Naive thymus-derived CD8-positive, alpha-beta T cell (primary cell): ENCODE measurements around the gene GCHFR. TPM values are rescaled to one million over a fixed set of nuclear protein-coding genes. Genes with fewer than 3 reads are reported as not detected.
A peak's percentile ranks its signal among the peaks of the same experiment; 100 is the strongest.

Experiments
- ATAC-seq, 2 donors: fragments of 150-1000 bp; cut with Tn5 transposase in 1 of 2; sonication (Bioruptor Pico), chemical (Tn5 transposase) in 1 of 2; 1 replicate in 1 of 2; 2 replicates in 1 of 2; pipeline ENCODE4 v1.10.0; 2021; ENCODE audit warnings: mild to moderate bottlenecking in 2 of 2, moderate library complexity in 2 of 2
- POLR2A ChIA-PET: fragments of 350-600 bp; sonication (Branson Sonifier 250); formaldehyde crosslinking; loops from one replicate; lab custom pipeline; 2021; ENCODE audit warnings: antibody characterized with exemption; lab: Charles Lee
- DNase-seq, 10 donors: peaks; one replicate each; pipeline versions ENCODE4 v3.0.0 to v3.0.0-alpha.2; 2020 to 2022
- H3K27ac Mint-ChIP-seq, 10 donors: one replicate each; pipeline ENCODE4 v1.8.0; 2020 to 2022; ENCODE audit warnings: mild to moderate bottlenecking in 10 of 10, mixed read lengths in 10 of 10, moderate library complexity in 4 of 10, inconsistent platforms in 1 of 10
- H3K27me3 Mint-ChIP-seq, 5 donors: one replicate each; pipeline ENCODE4 v1.8.0; 2021 to 2022; ENCODE audit warnings: mixed read lengths in 5 of 5
- H3K36me3 Mint-ChIP-seq, 3 donors: one replicate each; pipeline ENCODE4 v1.8.0; 2020 to 2022; ENCODE audit warnings: mixed read lengths in 3 of 3, mild to moderate bottlenecking in 2 of 3, inconsistent platforms in 1 of 3
- H3K4me1 Mint-ChIP-seq, 4 donors: one replicate each; pipeline ENCODE4 v1.8.0; 2021 to 2022; ENCODE audit warnings: mixed read lengths in 4 of 4
- H3K4me3 Mint-ChIP-seq, 10 donors: one replicate each; pipeline ENCODE4 v1.8.0; 2020 to 2022; ENCODE audit warnings: mild to moderate bottlenecking in 10 of 10, mixed read lengths in 10 of 10, moderate library complexity in 6 of 10, inconsistent platforms in 1 of 10
- H3K9me3 Mint-ChIP-seq, 9 donors: one replicate each; pipeline ENCODE4 v1.8.0; 2020 to 2022; ENCODE audit warnings: mixed read lengths in 9 of 9, mild to moderate bottlenecking in 3 of 9, inconsistent platforms in 1 of 9, moderate library complexity in 1 of 9
- polyA plus RNA-seq, 3 donors: library from polyadenylated mRNA; unstranded; fragments of 300-500 nt; fragmentation: Illumina TruSeq; gene quantifications; one replicate each; pipeline ENCODE4 v1.2.3, GENCODE V29; 2021
- total RNA-seq, 8 experiments: library from RNA in 2 of 8; stranded (reverse) in 2 of 8; gene quantifications; one replicate each; pipeline ENCODE4 v1.2.3 and lab custom pipeline; 2021 to 2026

Gene GCHFR
- total RNA-seq = 10 to 100 TPM; 17.8 to 19.4 TPM
- 10 to 100 TPM; 46.5 to 53.9 (median 50.6) TPM for polyA plus RNA-seq
- total RNA-seq (lab: John Stamatoyannopoulos, UW) = 4.4 to 14.3 (median 11.9) reads per million in 6 experiments

GRCh38 chr15:40763801-40764628 is at the start of gene GCHFR:
Gene GCHFR (plus strand): TSS chr15:40764068. CDS start chr15:40764181, 113 bp downstream.
- H3K27ac Mint-ChIP-seq = peak within 1 kb of the TSS; percentile 77 to 94 (median 90)
- POLR2A ChIA-PET = interaction anchor here (0.6 to 2.6 kb wide), 5 partner anchors 12 to 131 kb away, joined by 3 to 14 read pairs (median 5); partner anchors contain the start of genes RAD51 and VPS18
- H3K4me3 Mint-ChIP-seq = peak within 1 kb of the TSS; percentile 77 to 92 (median 88)
- H3K27me3 Mint-ChIP-seq = no peaks in the 10 kb centered on the region
- peaks cover 9 to 45% (median 42%) of the 10 kb centered on the region in 4 donors for H3K4me1 Mint-ChIP-seq
- DNase-seq (peak; percentile 34 to 75 (median 60)), ATAC-seq (peak; percentile 44 to 68)
- H3K36me3 Mint-ChIP-seq = peaks cover 0 to 2% (median 0%) of the 10 kb centered on the region in 3 donors
- no peaks in the 10 kb centered on the region for H3K9me3 Mint-ChIP-seq

- ATAC-seq = no peak
- H3K4me3 Mint-ChIP-seq = no peak overlapping the region
- POLR2A ChIA-PET = interaction anchor here (0.6 kb wide), 1 partner anchor 145 kb away, joined by 3 read pairs; no protein-coding TSS in a partner anchor
- H3K27ac Mint-ChIP-seq = no peak overlapping the region
- no peak for DNase-seq
- no peaks in the 10 kb centered on the region for H3K27me3 Mint-ChIP-seq
- peaks cover 0 to 2% (median 0%) of the 10 kb centered on the region in 3 donors for H3K36me3 Mint-ChIP-seq
- no peaks in the 10 kb centered on the region for H3K4me1 Mint-ChIP-seq
- no peaks in the 10 kb centered on the region for H3K9me3 Mint-ChIP-seq
Measured at GRCh38 chr15:40714144-40714543, 49.7 kb upstream of the GCHFR start.

GRCh38 chr15:40716165-40716564 is 47.7 kb upstream of the GCHFR start:
- DNase-seq (no peak), ATAC-seq (no peak)
- no peaks in the 10 kb centered on the region for H3K36me3 Mint-ChIP-seq
- H3K4me1 Mint-ChIP-seq = no peaks in the 10 kb centered on the region
- no peak overlapping the region for H3K4me3 Mint-ChIP-seq
- no peak overlapping the region for H3K27ac Mint-ChIP-seq
- H3K27me3 Mint-ChIP-seq = no peaks in the 10 kb centered on the region
- H3K9me3 Mint-ChIP-seq = no peaks in the 10 kb centered on the region
- POLR2A ChIA-PET = no interaction called here

- Mint-ChIP-seq H3K4me3 (no peak overlapping the region), H3K27me3 (no peaks in the 10 kb centered on the region), H3K4me1 (no peaks in the 10 kb centered on the region), H3K27ac (no peak overlapping the region), H3K36me3 (no peaks in the 10 kb centered on the region), H3K9me3 (no peaks in the 10 kb centered on the region)
- no peak for DNase-seq
- POLR2A ChIA-PET = no interaction called here
- no peak for ATAC-seq
Measured at GRCh38 chr15:40721701-40722100, 42.2 kb upstream of the GCHFR start.

- Mint-ChIP-seq H3K27ac (no peak overlapping the region), H3K9me3 (no peaks in the 10 kb centered on the region), H3K36me3 (no peaks in the 10 kb centered on the region), H3K27me3 (no peaks in the 10 kb centered on the region), H3K4me3 (no peak overlapping the region), H3K4me1 (no peaks in the 10 kb centered on the region)
- DNase-seq = no peak
- ATAC-seq = no peak
- POLR2A ChIA-PET = no interaction called here
Measured at GRCh38 chr15:40722354-40722753, 41.5 kb upstream of the GCHFR start.

- Mint-ChIP-seq H3K9me3 (no peaks in the 10 kb centered on the region), H3K4me3 (no peak overlapping the region), H3K27me3 (no peaks in the 10 kb centered on the region), H3K27ac (no peak overlapping the region), H3K4me1 (no peaks in the 10 kb centered on the region), H3K36me3 (no peaks in the 10 kb centered on the region)
- DNase-seq = no peak
- ATAC-seq = no peak
- POLR2A ChIA-PET = no interaction called here
Measured at GRCh38 chr15:40722934-40723333, 40.9 kb upstream of the GCHFR start.

GRCh38 chr15:40723919-40724318 is 39.9 kb upstream of the GCHFR start:
- Mint-ChIP-seq H3K27me3 (no peaks in the 10 kb centered on the region), H3K36me3 (peaks cover 0 to 6% (median 0%) of the 10 kb centered on the region in 3 donors), H3K27ac (no peak overlapping the region), H3K4me3 (no peak overlapping the region), H3K9me3 (no peaks in the 10 kb centered on the region), H3K4me1 (peaks cover 0 to 1% (median 0%) of the 10 kb centered on the region in 4 donors)
- POLR2A ChIA-PET = no interaction called here
- no peak for DNase-seq
- no peak for ATAC-seq

- Mint-ChIP-seq H3K4me3 (no peak overlapping the region), H3K9me3 (no peaks in the 10 kb centered on the region), H3K27me3 (no peaks in the 10 kb centered on the region), H3K27ac (peak overlapping the region in 1 of 10 donors; percentile 4), H3K4me1 (peaks cover 0 to 1% (median 0%) of the 10 kb centered on the region in 4 donors), H3K36me3 (peaks cover 0 to 34% (median under 1%) of the 10 kb centered on the region in 3 donors)
- ATAC-seq = no peak
- DNase-seq = no peak
- POLR2A ChIA-PET = no interaction called here
Measured at GRCh38 chr15:40731034-40731433, 32.8 kb upstream of the GCHFR start.

GRCh38 chr15:40736575-40736974 is 27.3 kb upstream of the GCHFR start:
- no peak for ATAC-seq
- no peaks in the 10 kb centered on the region for H3K27me3 Mint-ChIP-seq
- H3K4me1 Mint-ChIP-seq = no peaks in the 10 kb centered on the region
- no peak overlapping the region for H3K4me3 Mint-ChIP-seq
- no peak for DNase-seq
- no peak overlapping the region for H3K27ac Mint-ChIP-seq
- POLR2A ChIA-PET = no interaction called here
- no peaks in the 10 kb centered on the region for H3K9me3 Mint-ChIP-seq
- peaks cover 0 to 68% (median 7%) of the 10 kb centered on the region in 3 donors for H3K36me3 Mint-ChIP-seq

GRCh38 chr15:40737048-40737447 is 26.8 kb upstream of the GCHFR start:
- H3K36me3 Mint-ChIP-seq = peaks cover 0 to 70% (median 7%) of the 10 kb centered on the region in 3 donors
- no peak overlapping the region for H3K4me3 Mint-ChIP-seq
- DNase-seq = no peak
- ATAC-seq = no peak
- no peaks in the 10 kb centered on the region for H3K4me1 Mint-ChIP-seq
- H3K27me3 Mint-ChIP-seq = no peaks in the 10 kb centered on the region
- POLR2A ChIA-PET = no interaction called here
- no peak overlapping the region for H3K27ac Mint-ChIP-seq
- H3K9me3 Mint-ChIP-seq = no peaks in the 10 kb centered on the region

GRCh38 chr15:40739047-40739446 is 24.8 kb upstream of the GCHFR start:
- no peaks in the 10 kb centered on the region for H3K9me3 Mint-ChIP-seq
- H3K36me3 Mint-ChIP-seq = peaks cover 0 to 79% (median 10%) of the 10 kb centered on the region in 3 donors
- no peak for DNase-seq
- H3K27ac Mint-ChIP-seq = peak overlapping the region in 1 of 10 donors; percentile 15
- no peak overlapping the region for H3K4me3 Mint-ChIP-seq
- H3K27me3 Mint-ChIP-seq = no peaks in the 10 kb centered on the region
- no peak for ATAC-seq
- POLR2A ChIA-PET = interaction anchor here (1.2 kb wide), 1 partner anchor 34 kb away, joined by 7 read pairs; no protein-coding TSS in a partner anchor
- peaks cover 0 to 13% (median 3%) of the 10 kb centered on the region in 4 donors for H3K4me1 Mint-ChIP-seq

- Mint-ChIP-seq H3K27me3 (no peaks in the 10 kb centered on the region), H3K9me3 (no peaks in the 10 kb centered on the region), H3K4me3 (no peak overlapping the region), H3K27ac (peak overlapping the region in 2 of 10 donors; percentile 13 to 52), H3K4me1 (peaks cover 0 to 19% (median 4%) of the 10 kb centered on the region in 4 donors), H3K36me3 (peaks cover 0 to 80% (median 10%) of the 10 kb centered on the region in 3 donors)
- ATAC-seq (no peak), DNase-seq (no peak)
- POLR2A ChIA-PET = no interaction called here
Measured at GRCh38 chr15:40739854-40740253, 24.0 kb upstream of the GCHFR start.

GRCh38 chr15:40743485-40743901 is 20.4 kb upstream of the GCHFR start:
- Mint-ChIP-seq H3K4me1 (peaks cover 0 to 38% (median 6%) of the 10 kb centered on the region in 4 donors), H3K27me3 (no peaks in the 10 kb centered on the region), H3K4me3 (peak overlapping the region in 3 of 10 donors; percentile 24 to 75 (median 48)), H3K27ac (peak overlapping the region in 6 of 10 donors; percentile 62 to 97 (median 90)), H3K36me3 (peaks cover 0 to 62% (median 4%) of the 10 kb centered on the region in 3 donors), H3K9me3 (no peaks in the 10 kb centered on the region)
- no peak for DNase-seq
- ATAC-seq = peak in 1 of 2 donors; percentile 9
- POLR2A ChIA-PET = no interaction called here
